Measurements from ENCODE around the gene TNNC1.

DNA sequence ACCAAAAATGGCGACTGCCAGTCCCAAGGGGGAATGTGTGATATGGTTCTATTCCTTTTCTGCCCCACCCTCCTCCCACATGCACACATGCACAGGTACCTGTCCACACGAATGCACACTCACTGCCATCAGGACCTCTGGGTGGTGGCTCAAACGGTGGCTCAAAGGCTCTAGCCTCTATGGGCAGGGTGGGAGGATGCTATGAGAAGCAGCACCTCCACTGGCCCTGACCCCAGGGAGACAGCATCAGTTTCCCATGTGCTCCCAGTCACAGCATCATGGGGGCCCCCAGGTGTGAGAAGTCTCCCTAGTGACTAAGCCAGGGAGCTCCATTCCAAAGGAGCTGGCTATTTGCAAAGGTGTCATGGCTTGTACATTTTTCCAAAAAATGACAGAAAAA lies 24.8 kb downstream of the TNNC1 start:
- TF ChIP-seq, protein P1, sequence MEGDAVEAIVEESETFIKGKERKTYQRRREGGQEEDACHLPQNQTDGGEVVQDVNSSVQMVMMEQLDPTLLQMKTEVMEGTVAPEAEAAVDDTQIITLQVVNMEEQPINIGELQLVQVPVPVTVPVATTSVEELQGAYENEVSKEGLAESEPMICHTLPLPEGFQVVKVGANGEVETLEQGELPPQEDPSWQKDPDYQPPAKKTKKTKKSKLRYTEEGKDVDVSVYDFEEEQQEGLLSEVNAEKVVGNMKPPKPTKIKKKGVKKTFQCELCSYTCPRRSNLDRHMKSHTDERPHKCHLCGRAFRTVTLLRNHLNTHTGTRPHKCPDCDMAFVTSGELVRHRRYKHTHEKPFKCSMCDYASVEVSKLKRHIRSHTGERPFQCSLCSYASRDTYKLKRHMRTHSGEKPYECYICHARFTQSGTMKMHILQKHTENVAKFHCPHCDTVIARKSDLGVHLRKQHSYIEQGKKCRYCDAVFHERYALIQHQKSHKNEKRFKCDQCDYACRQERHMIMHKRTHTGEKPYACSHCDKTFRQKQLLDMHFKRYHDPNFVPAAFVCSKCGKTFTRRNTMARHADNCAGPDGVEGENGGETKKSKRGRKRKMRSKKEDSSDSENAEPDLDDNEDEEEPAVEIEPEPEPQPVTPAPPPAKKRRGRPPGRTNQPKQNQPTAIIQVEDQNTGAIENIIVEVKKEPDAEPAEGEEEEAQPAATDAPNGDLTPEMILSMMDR (IDR thresholded peaks at IDR 0.05) = no peak
- TF ChIP-seq ZFX (IDR thresholded peaks at IDR 0.05; ENCODE audit: borderline replicate concordance) = no peak

All from 22Rv1 (cell line).